ENCODE data around the gene SPI1. TPM values are rescaled to one million over a fixed set of nuclear protein-coding genes. Genes with fewer than 3 reads are reported as not detected.

The SPI1 gene
- total RNA-seq, 6 donors from 2014 or later: 52.8 to 275 (median 179) TPM

DNA sequence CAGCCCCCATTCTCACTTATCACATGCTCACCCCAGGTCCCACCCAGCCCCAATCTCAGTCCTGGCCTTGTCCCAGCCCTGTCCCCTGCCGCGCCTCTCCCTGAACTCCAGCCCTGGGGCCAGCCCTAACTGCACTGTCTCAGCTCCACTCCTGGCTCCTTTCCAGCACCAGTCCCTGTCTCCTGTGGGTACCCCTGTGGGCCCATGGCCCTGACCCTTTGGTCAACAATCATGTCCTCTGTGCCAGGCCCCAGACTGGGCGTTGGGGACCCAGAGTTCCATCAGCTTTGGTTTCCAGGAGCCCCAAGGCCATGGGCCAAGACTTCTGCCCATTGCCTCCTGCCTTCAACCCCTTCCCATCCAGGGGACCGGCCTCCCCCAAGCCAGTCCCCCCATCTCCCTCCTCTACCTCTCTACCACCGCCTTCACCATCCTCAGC lies 757 bp downstream of the SPI1 start:
- Histone ChIP-seq H3K9me3 (no peaks in the 10 kb centered on the region), H3K4me3 (peak overlapping the region in 3 of 4 donors; percentile 40 to 48 (median 45)), H3K36me3 (no peaks in the 10 kb centered on the region), H3K27ac (peak overlapping the region; percentile 83 to 97 (median 89)), H3K4me1 (peaks cover 10 to 15% (median 11%) of the 10 kb centered on the region in 4 donors), H3K27me3 (no peaks in the 10 kb centered on the region)
- no peak for DNase-seq
- ATAC-seq (ENCODE audit: low FRiP score in 2 of 2): peak; percentile 28 to 31
- 76 to 83% methylated on average over 4 to 5 of the region's 5 CpGs for WGBS, 2 donors
- TF ChIP-seq EP300 (IDR thresholded peaks at IDR 0.05) (no peak), CTCF (IDR thresholded peaks at IDR 0.05) (no peak), POLR2A (IDR thresholded peaks at IDR 0.05) (no peak), POLR2AphosphoS5 (IDR thresholded peaks at IDR 0.05) (no peak)

DNA sequence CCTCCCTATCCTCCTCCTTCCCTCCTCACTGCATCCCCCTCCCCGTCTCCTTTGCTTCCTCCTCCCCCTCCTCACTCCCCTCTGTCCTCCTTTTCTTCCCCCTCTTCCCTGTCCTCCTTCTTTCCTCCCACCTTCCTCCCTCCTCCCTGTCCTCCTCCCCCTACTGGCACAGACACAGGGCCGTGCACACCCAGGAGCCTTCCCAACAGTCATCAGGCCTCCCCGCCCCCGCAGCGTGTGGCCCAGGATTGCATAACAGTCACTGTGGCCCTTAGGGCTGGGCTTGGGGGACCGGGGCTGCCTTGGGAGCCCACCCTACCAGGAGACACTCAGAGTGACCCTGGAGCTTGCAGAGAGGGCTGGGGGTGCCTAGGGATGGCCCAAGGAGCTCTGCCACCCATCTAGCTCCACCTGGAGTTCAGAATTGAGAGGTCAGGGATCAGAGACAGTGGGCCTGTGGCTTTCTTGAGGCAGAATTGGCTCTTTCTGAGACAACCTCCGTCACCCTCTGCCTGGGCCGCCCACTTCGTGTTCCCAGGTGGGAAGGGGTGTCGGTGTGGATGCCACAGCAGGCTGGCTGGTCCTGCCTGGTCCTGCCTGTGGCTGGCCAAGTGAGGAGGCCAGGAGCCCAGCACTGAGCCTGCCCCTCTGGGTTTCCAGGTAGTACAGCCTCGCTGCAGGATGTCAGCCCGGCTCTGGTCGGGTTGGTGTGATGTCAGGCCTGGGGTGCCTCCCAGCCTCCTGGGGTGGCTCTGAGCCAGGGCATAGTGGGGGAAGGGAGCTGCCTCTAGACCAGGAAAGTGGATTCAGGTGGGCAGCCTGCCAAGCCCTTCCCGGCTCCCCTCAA lies 1.6 kb downstream of the SPI1 start:
- Histone ChIP-seq H3K4me1 (peaks cover 5 to 11% (median 7%) of the 10 kb centered on the region in 4 donors), H3K9me3 (no peaks in the 10 kb centered on the region), H3K36me3 (no peaks in the 10 kb centered on the region), H3K4me3 (peak overlapping the region in 3 of 4 donors; percentile 40 to 48 (median 45)), H3K27me3 (no peaks in the 10 kb centered on the region), H3K27ac (peak overlapping the region; percentile 83 to 97 (median 89))
- DNase-seq (peak; percentile 77 to 84), ATAC-seq (ENCODE audit: low FRiP score in 2 of 2) (peak; percentile 7 to 63)
- WGBS, 2 donors: 55 to 65% methylated on average over 9 to 12 of the region's 14 CpGs
- TF ChIP-seq CTCF (IDR thresholded peaks at IDR 0.05): no peak
- TF ChIP-seq EP300 (IDR thresholded peaks at IDR 0.05): peak in 1 of 4 donors; percentile 19
- TF ChIP-seq POLR2A (IDR thresholded peaks at IDR 0.05): peak in 1 of 4 donors; percentile 41
- TF ChIP-seq POLR2AphosphoS5 (IDR thresholded peaks at IDR 0.05): peak; percentile 39 to 60

DNA sequence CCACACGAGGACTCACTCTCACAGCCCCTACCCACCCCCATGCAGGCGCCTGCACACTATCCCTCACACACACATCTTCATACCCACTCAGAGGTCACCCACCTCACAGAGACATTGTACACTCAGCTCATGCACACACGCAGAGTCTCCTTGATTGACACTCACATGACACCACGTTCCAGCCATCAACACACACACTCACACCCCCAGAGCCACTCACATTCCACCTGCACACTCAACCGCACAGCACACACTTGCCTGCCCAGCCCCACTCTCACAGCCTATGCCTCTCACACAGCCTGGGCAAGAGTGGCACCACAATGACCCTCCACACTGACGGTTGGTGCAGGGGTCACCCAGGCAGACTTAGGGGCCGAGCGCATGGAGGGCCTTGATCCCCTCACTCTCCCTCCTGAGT lies 2.2 kb downstream of the SPI1 start:
- ATAC-seq (ENCODE audit: low FRiP score in 2 of 2): no peak
- Histone ChIP-seq H3K27me3 (no peaks in the 10 kb centered on the region), H3K27ac (peak overlapping the region; percentile 83 to 97 (median 89)), H3K4me3 (peak overlapping the region; percentile 4 to 48 (median 42)), H3K36me3 (no peaks in the 10 kb centered on the region), H3K9me3 (no peaks in the 10 kb centered on the region), H3K4me1 (peaks cover 5 to 11% (median 7%) of the 10 kb centered on the region in 4 donors)
- WGBS, 2 donors: 61 to 76% methylated on average over 8 of the region's 8 CpGs
- DNase-seq: no peak
- no peak for TF ChIP-seq POLR2A (IDR thresholded peaks at IDR 0.05)
- no peak for TF ChIP-seq CTCF (IDR thresholded peaks at IDR 0.05)
- TF ChIP-seq EP300 (IDR thresholded peaks at IDR 0.05): no peak
- TF ChIP-seq POLR2AphosphoS5 (IDR thresholded peaks at IDR 0.05): no peak

GRCh38 chr11:47375546-47376085 lies 2.7 kb downstream of the SPI1 start:
- Histone ChIP-seq H3K27ac (peak overlapping the region; percentile 83 to 97 (median 89)), H3K27me3 (no peaks in the 10 kb centered on the region), H3K9me3 (no peaks in the 10 kb centered on the region), H3K4me3 (peak overlapping the region in 3 of 4 donors; percentile 40 to 48 (median 45)), H3K4me1 (peaks cover 5 to 11% (median 7%) of the 10 kb centered on the region in 4 donors), H3K36me3 (no peaks in the 10 kb centered on the region)
- ATAC-seq (ENCODE audit: low FRiP score in 2 of 2) (no peak), DNase-seq (no peak)
- 85 to 94% methylated on average over 6 to 11 of the region's 13 CpGs for WGBS, 2 donors
- TF ChIP-seq POLR2AphosphoS5 (IDR thresholded peaks at IDR 0.05) (no peak), POLR2A (IDR thresholded peaks at IDR 0.05) (no peak), EP300 (IDR thresholded peaks at IDR 0.05) (no peak), CTCF (IDR thresholded peaks at IDR 0.05) (no peak)

Data from upper lobe of left lung (tissue), 6 donors.